ENCODE results near the gene PROZ. TPM values are rescaled to one million over a fixed set of nuclear protein-coding genes. Genes with fewer than 3 reads are reported as not detected.

Gene PROZ
- total and polyA plus RNA-seq, 12 donors = 0.03 to 0.20 TPM; not detected in 10

GRCh38 chr13:113195360-113195759, 36.9 kb downstream of the PROZ start:
- WGBS, 2 donors = 71 to 79% methylated on average over 6 of the region's 6 CpGs
- no peak for DNase-seq

GRCh38 chr13:113196970-113197737, 38.7 kb downstream of the PROZ start:
- Histone ChIP-seq H3K36me3 (peaks cover 0 to 83% (median 70%) of the 10 kb centered on the region in 9 donors), H3K27ac (peak overlapping the region in 7 of 10 donors; percentile 5 to 47 (median 25)), H3K9me3 (no peaks in the 10 kb centered on the region), H3K4me3 (no peak overlapping the region), H3K27me3 (no peaks in the 10 kb centered on the region), H3K4me1 (peaks cover 0 to 28% (median 9%) of the 10 kb centered on the region in 9 donors)
- TF ChIP-seq CTCF (IDR thresholded peaks at IDR 0.05) = no peak
- intact Hi-C loops (cut with DNase I) = no loop called here
- DNase-seq = no peak
- WGBS, 2 donors = 54 to 64% methylated on average over 9 of the region's 9 CpGs
- peak; percentile 25 to 82 (median 62) for ATAC-seq

More at GRCh38 chr13:113195360-113195759, 36.9 kb downstream of the PROZ start:
- no peaks in the 10 kb centered on the region for H3K27me3 ChIP-seq
- H3K4me3 ChIP-seq = no peak overlapping the region
- intact Hi-C loops (cut with DNase I) = no loop called here
- no peak for TF ChIP-seq CTCF (IDR thresholded peaks at IDR 0.05)
- ATAC-seq = no peak
- H3K27ac ChIP-seq = no peak overlapping the region
- H3K36me3 ChIP-seq = peaks cover 0 to 100% (median 76%) of the 10 kb centered on the region in 9 donors
- H3K9me3 ChIP-seq = no peaks in the 10 kb centered on the region
- peaks cover 0 to 24% (median 5%) of the 10 kb centered on the region in 9 donors for H3K4me1 ChIP-seq

GRCh38 chr13:113201815-113202214, 43.4 kb downstream of the PROZ start:
- H3K27ac ChIP-seq = peak overlapping the region in 1 of 10 donors; percentile 73
- intact Hi-C loops (cut with DNase I) = no loop called here
- TF ChIP-seq CTCF (IDR thresholded peaks at IDR 0.05) = no peak
- H3K9me3 ChIP-seq = no peaks in the 10 kb centered on the region
- no peak for ATAC-seq
- no peaks in the 10 kb centered on the region for H3K27me3 ChIP-seq
- no peak overlapping the region for H3K4me3 ChIP-seq
- H3K36me3 ChIP-seq = peaks cover 0 to 59% (median 31%) of the 10 kb centered on the region in 9 donors
- WGBS, 2 donors = 94 to 96% methylated on average over 2 of the region's 2 CpGs
- DNase-seq = no peak
- peaks cover 8 to 69% (median 51%) of the 10 kb centered on the region in 9 donors for H3K4me1 ChIP-seq

- no peak overlapping the region for H3K4me3 ChIP-seq
- 52 to 63% methylated on average over 4 of the region's 4 CpGs for WGBS, 2 donors
- intact Hi-C loops (cut with DNase I) = no loop called here
- peak overlapping the region in 9 of 10 donors; percentile 33 to 88 (median 75) for H3K27ac ChIP-seq
- H3K27me3 ChIP-seq = no peaks in the 10 kb centered on the region
- DNase-seq (no peak), ATAC-seq (peak in 4 of 8 donors; percentile 21 to 58 (median 38))
- peaks cover 8 to 71% (median 59%) of the 10 kb centered on the region in 9 donors for H3K4me1 ChIP-seq
- H3K36me3 ChIP-seq = peaks cover 0 to 48% (median 20%) of the 10 kb centered on the region in 9 donors
- no peaks in the 10 kb centered on the region for H3K9me3 ChIP-seq
- no peak for TF ChIP-seq CTCF (IDR thresholded peaks at IDR 0.05)
These were observed 44.5 kb downstream of the PROZ start for GRCh38 chr13:113202912-113203311.
